Activated T-helper 17 cell treated with anti-CD3 and anti-CD28 coated beads, Interleukin-2, amount 50 U/mL, for 72 hours (primary cell): Measurements from ENCODE around the gene LEMD1. TPM values are rescaled to one million over a fixed set of nuclear protein-coding genes. Genes with fewer than 3 reads are reported as not detected.
A peak's percentile ranks its signal among the peaks of the same experiment; 100 is the strongest.

Experiments used
- ATAC-seq: fragments of 150-1000 bp; cut with Tn5 transposase; replicated peaks from 2 replicates; pipeline ENCODE4 v1.10.0; 2021; ENCODE audit warnings: mild to moderate bottlenecking, moderate library complexity
- H3K27ac Mint-ChIP-seq: one replicate; pipeline ENCODE4 v1.8.0; 2022; ENCODE audit warnings: mixed read lengths
- H3K27me3 Mint-ChIP-seq: one replicate; pipeline ENCODE4 v1.8.0; 2022; ENCODE audit warnings: mixed read lengths
- H3K36me3 Mint-ChIP-seq: one replicate; pipeline ENCODE4 v1.8.0; 2022; ENCODE audit warnings: low read depth, mild to moderate bottlenecking, mixed read lengths
- H3K4me1 Mint-ChIP-seq: one replicate; pipeline ENCODE4 v1.8.0; 2022; ENCODE audit warnings: mixed read lengths
- H3K4me3 Mint-ChIP-seq: one replicate; pipeline ENCODE4 v1.8.0; 2022; ENCODE audit warnings: mild to moderate bottlenecking, mixed read lengths
- H3K9me3 Mint-ChIP-seq: one replicate; pipeline ENCODE4 v1.8.0; 2022; ENCODE audit warnings: mixed read lengths
- total RNA-seq, 2 donors: library from RNA; stranded (reverse); gene quantifications; one replicate each; pipeline ENCODE4 v1.2.3, GENCODE V29; 2022

LEMD1 gene
- total RNA-seq, 2 donors from 2014 or later = 0.61 to 1.1 TPM

GRCh38 chr1:205451202-205451601 is 29.3 kb upstream of the LEMD1 start:
- Mint-ChIP-seq H3K9me3 (no peaks in the 10 kb centered on the region), H3K4me1 (peaks cover 5% of the 10 kb centered on the region), H3K27me3 (peaks cover 42% of the 10 kb centered on the region), H3K36me3 (no peaks in the 10 kb centered on the region), H3K4me3 (no peak overlapping the region), H3K27ac (peak overlapping the region; percentile 28)
- no peak for ATAC-seq

- no peak for ATAC-seq
- Mint-ChIP-seq H3K4me1 (no peaks in the 10 kb centered on the region), H3K4me3 (no peak overlapping the region), H3K9me3 (no peaks in the 10 kb centered on the region), H3K27me3 (peaks cover 37% of the 10 kb centered on the region), H3K27ac (peak overlapping the region; percentile 28), H3K36me3 (no peaks in the 10 kb centered on the region)
Observed at GRCh38 chr1:205450448-205450847, 28.6 kb upstream of the LEMD1 start.

- H3K4me3 Mint-ChIP-seq = peak overlapping the region; percentile 67
Observed at GRCh38 chr1:205449750-205450443, 28.0 kb upstream of the LEMD1 start.

GRCh38 chr1:205449254-205449749 is 27.4 kb upstream of the LEMD1 start:
- Mint-ChIP-seq H3K9me3 (no peaks in the 10 kb centered on the region), H3K36me3 (no peaks in the 10 kb centered on the region), H3K27ac (peak overlapping the region; percentile 78), H3K4me1 (no peaks in the 10 kb centered on the region), H3K27me3 (peaks cover 32% of the 10 kb centered on the region), H3K4me3 (peak overlapping the region; percentile 67)
- ATAC-seq = peak; percentile 12

More at GRCh38 chr1:205449750-205450443, 28.0 kb upstream of the LEMD1 start:
- no peaks in the 10 kb centered on the region for H3K4me1 Mint-ChIP-seq
- no peaks in the 10 kb centered on the region for H3K9me3 Mint-ChIP-seq
- peak overlapping the region; percentile 78 for H3K27ac Mint-ChIP-seq
- H3K27me3 Mint-ChIP-seq = peaks cover 37% of the 10 kb centered on the region
- H3K36me3 Mint-ChIP-seq = no peaks in the 10 kb centered on the region
- ATAC-seq = peak; percentile 95

GRCh38 chr1:205448540-205449253 is 26.8 kb upstream of the LEMD1 start:
- no peak for ATAC-seq
- no peaks in the 10 kb centered on the region for H3K9me3 Mint-ChIP-seq
- H3K4me1 Mint-ChIP-seq = no peaks in the 10 kb centered on the region
- H3K4me3 Mint-ChIP-seq = peak overlapping the region; percentile 67
- H3K27me3 Mint-ChIP-seq = peaks cover 27% of the 10 kb centered on the region
- H3K27ac Mint-ChIP-seq = no peak overlapping the region
- H3K36me3 Mint-ChIP-seq = no peaks in the 10 kb centered on the region

- Mint-ChIP-seq H3K9me3 (no peaks in the 10 kb centered on the region), H3K4me1 (no peaks in the 10 kb centered on the region), H3K27ac (peak overlapping the region; percentile 8), H3K36me3 (no peaks in the 10 kb centered on the region), H3K4me3 (no peak overlapping the region), H3K27me3 (peaks cover 17% of the 10 kb centered on the region)
- no peak for ATAC-seq
Observed at GRCh38 chr1:205447457-205448341, 25.8 kb upstream of the LEMD1 start.

- Mint-ChIP-seq H3K4me3 (no peak overlapping the region), H3K36me3 (no peaks in the 10 kb centered on the region), H3K27ac (no peak overlapping the region), H3K9me3 (no peaks in the 10 kb centered on the region), H3K4me1 (no peaks in the 10 kb centered on the region), H3K27me3 (peaks cover 12% of the 10 kb centered on the region)
- no peak for ATAC-seq
Observed at GRCh38 chr1:205446828-205447227, 25.0 kb upstream of the LEMD1 start.

GRCh38 chr1:205445646-205445935 is 23.7 kb upstream of the LEMD1 start:
- Mint-ChIP-seq H3K36me3 (no peaks in the 10 kb centered on the region), H3K4me1 (peaks cover 10% of the 10 kb centered on the region), H3K27ac (no peak overlapping the region), H3K4me3 (no peak overlapping the region), H3K9me3 (no peaks in the 10 kb centered on the region), H3K27me3 (peaks cover under 1% of the 10 kb centered on the region)
- ATAC-seq = no peak

- Mint-ChIP-seq H3K27ac (no peak overlapping the region), H3K9me3 (no peaks in the 10 kb centered on the region), H3K4me3 (no peak overlapping the region), H3K27me3 (no peaks in the 10 kb centered on the region), H3K4me1 (peaks cover 13% of the 10 kb centered on the region), H3K36me3 (no peaks in the 10 kb centered on the region)
- no peak for ATAC-seq
Observed at GRCh38 chr1:205444931-205445645, 23.2 kb upstream of the LEMD1 start.

GRCh38 chr1:205444300-205444930 is 22.6 kb upstream of the LEMD1 start:
- Mint-ChIP-seq H3K4me3 (no peak overlapping the region), H3K36me3 (no peaks in the 10 kb centered on the region), H3K27me3 (no peaks in the 10 kb centered on the region), H3K4me1 (peaks cover 13% of the 10 kb centered on the region), H3K9me3 (no peaks in the 10 kb centered on the region), H3K27ac (peak overlapping the region; percentile 43)
- no peak for ATAC-seq

GRCh38 chr1:205443585-205444299 is 21.9 kb upstream of the LEMD1 start:
- no peak overlapping the region for H3K4me3 Mint-ChIP-seq
- ATAC-seq = no peak
- peak overlapping the region; percentile 43 for H3K27ac Mint-ChIP-seq
- no peaks in the 10 kb centered on the region for H3K36me3 Mint-ChIP-seq
- peaks cover 13% of the 10 kb centered on the region for H3K4me1 Mint-ChIP-seq
- H3K27me3 Mint-ChIP-seq = no peaks in the 10 kb centered on the region
- H3K9me3 Mint-ChIP-seq = no peaks in the 10 kb centered on the region

- no peaks in the 10 kb centered on the region for H3K27me3 Mint-ChIP-seq
- H3K27ac Mint-ChIP-seq = peak overlapping the region; percentile 92
- no peaks in the 10 kb centered on the region for H3K9me3 Mint-ChIP-seq
Observed at GRCh38 chr1:205442051-205442725, 20.3 kb upstream of the LEMD1 start.

GRCh38 chr1:205441716-205442050 is 19.8 kb upstream of the LEMD1 start:
- no peaks in the 10 kb centered on the region for H3K36me3 Mint-ChIP-seq
- no peaks in the 10 kb centered on the region for H3K27me3 Mint-ChIP-seq
- peaks cover 13% of the 10 kb centered on the region for H3K4me1 Mint-ChIP-seq
- H3K27ac Mint-ChIP-seq = peak overlapping the region; percentile 92
- no peak for ATAC-seq
- H3K4me3 Mint-ChIP-seq = peak overlapping the region; percentile 83
- H3K9me3 Mint-ChIP-seq = no peaks in the 10 kb centered on the region

More at GRCh38 chr1:205442051-205442725, 20.3 kb upstream of the LEMD1 start:
- no peaks in the 10 kb centered on the region for H3K36me3 Mint-ChIP-seq
- no peak overlapping the region for H3K4me3 Mint-ChIP-seq
- no peak for ATAC-seq
- H3K4me1 Mint-ChIP-seq = peaks cover 13% of the 10 kb centered on the region
